Stimulated activated CD8-positive, alpha-beta memory T cell treated with anti-CD3 and anti-CD28 coated beads, Interleukin-15, amount 100 ng/mL, for 48 hours (primary cell): Measurements from ENCODE around the gene KLHL14.
"Not testable (repeated sequence)": the region's sequence is repeated elsewhere in the genome, so short reads cannot be mapped to it uniquely, and the experiment has no call there.

ENCODE experiments used
- DNase-seq, 2 donors: peaks; one replicate each; pipeline ENCODE4 v3.0.0-alpha.2; 2020; ENCODE audit warnings: low read depth in 2 of 2

The KLHL14 gene

GRCh38 chr18:32717126-32717525 lies 55.7 kb downstream of the KLHL14 start:
- DNase-seq: no peak

GRCh38 chr18:32714571-32715148 lies 58.2 kb downstream of the KLHL14 start:
- DNase-seq: no peak

- no peak for DNase-seq
Measured at GRCh38 chr18:32712860-32713259, 60.0 kb downstream of the KLHL14 start.

GRCh38 chr18:32711862-32712261 lies 61.0 kb downstream of the KLHL14 start:
- no peak for DNase-seq

- DNase-seq: no peak
Measured at GRCh38 chr18:32707586-32707985, 65.2 kb downstream of the KLHL14 start.

GRCh38 chr18:32707147-32707546 lies 65.7 kb downstream of the KLHL14 start:
- DNase-seq: no peak

- no peak for DNase-seq
Measured at GRCh38 chr18:32701313-32701712, 71.5 kb downstream of the KLHL14 start.

- DNase-seq: no peak
Measured at GRCh38 chr18:32698153-32698552, 74.7 kb downstream of the KLHL14 start.

- DNase-seq: no peak
Measured at GRCh38 chr18:32696376-32696775, 76.4 kb downstream of the KLHL14 start.

- DNase-seq: no peak
Measured at GRCh38 chr18:32695534-32695933, 77.3 kb downstream of the KLHL14 start.

GRCh38 chr18:32688821-32689220 lies 84.0 kb downstream of the KLHL14 start:
- no peak for DNase-seq

- no peak for DNase-seq
Measured at GRCh38 chr18:32684940-32685339, 87.9 kb downstream of the KLHL14 start.

- DNase-seq: no peak
Measured at GRCh38 chr18:32684096-32684495, 88.7 kb downstream of the KLHL14 start.

GRCh38 chr18:32683044-32683443 lies 89.8 kb downstream of the KLHL14 start:
- DNase-seq: no peak

GRCh38 chr18:32677578-32677977 lies 95.2 kb downstream of the KLHL14 start:
- no peak for DNase-seq

GRCh38 chr18:32674491-32674890 lies 98.3 kb downstream of the KLHL14 start:
- no peak for DNase-seq

GRCh38 chr18:32672398-32672797 lies 100.4 kb downstream of the KLHL14 start:
- DNase-seq: no peak

- DNase-seq: no peak
Measured at GRCh38 chr18:32670727-32671126, 102.1 kb downstream of the KLHL14 start.

GRCh38 chr18:32669549-32670165 lies 103.2 kb downstream of the KLHL14 start:
- DNase-seq: no peak

- no peak for DNase-seq
Measured at GRCh38 chr18:32668956-32669355, 103.9 kb downstream of the KLHL14 start.

- no peak for DNase-seq
Measured at GRCh38 chr18:32661486-32662299, 111.1 kb downstream of the KLHL14 start.

- not testable (repeated sequence) for DNase-seq
Measured at GRCh38 chr18:32654507-32654906, 118.3 kb downstream of the KLHL14 start.

GRCh38 chr18:32637659-32638058 lies 135.2 kb downstream of the KLHL14 start:
- DNase-seq: not testable (repeated sequence)
